Central memory CD4-positive, alpha-beta T cell (primary cell): ENCODE results near the gene ZFPM1.

Experiments
- DNase-seq: peaks from one replicate; pipeline ENCODE4 v3.0.0; 2022

The ZFPM1 gene

GRCh38 chr16:88452482-88453216 is 431 bp upstream of the ZFPM1 start:
- peak; percentile 97 for DNase-seq

DNA sequence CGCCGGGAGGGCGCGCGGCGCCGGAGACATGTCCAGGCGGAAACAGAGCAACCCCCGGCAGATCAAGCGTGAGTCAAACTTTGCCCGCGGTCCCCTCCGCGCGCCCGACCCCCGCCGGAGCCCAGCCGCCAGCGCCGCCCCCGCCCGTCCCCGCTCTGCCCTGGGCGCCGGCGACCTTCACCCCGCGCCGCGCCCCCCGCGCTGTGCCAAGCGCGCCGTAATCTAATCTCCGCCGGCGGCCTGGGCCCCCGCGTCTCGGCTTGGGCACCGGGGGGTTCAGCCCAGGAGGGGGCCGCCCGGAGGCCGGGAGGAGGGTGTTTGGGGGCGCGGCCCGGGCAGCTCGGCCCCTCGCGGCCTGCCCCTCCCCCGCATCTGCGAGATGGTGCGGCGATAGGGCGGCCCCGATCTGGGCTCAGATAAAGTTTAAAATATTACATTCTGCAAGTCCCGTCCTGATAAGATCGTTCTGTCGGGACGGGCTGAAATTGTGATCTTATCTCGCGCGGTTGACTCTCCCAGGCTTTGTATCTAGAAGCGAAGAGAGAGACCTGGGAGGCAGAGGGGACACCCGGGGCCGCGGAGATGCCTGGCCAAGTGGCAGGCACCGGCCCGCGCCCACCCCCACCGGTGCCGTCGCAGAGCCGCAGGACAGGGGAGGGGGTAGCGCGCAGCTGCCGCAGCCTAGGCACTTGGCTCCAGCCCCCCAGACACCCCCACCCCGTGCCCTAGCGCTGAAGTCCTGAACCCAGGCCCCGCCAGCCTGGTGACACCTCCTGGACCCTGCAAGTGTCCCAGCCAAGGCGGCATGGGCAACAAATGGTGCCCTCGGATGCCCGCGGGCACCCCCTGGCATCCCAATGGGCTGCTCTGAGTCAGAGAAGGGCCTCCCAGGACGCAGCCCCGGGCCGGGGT is 787 bp downstream of the ZFPM1 start:
- no peak for DNase-seq

DNA sequence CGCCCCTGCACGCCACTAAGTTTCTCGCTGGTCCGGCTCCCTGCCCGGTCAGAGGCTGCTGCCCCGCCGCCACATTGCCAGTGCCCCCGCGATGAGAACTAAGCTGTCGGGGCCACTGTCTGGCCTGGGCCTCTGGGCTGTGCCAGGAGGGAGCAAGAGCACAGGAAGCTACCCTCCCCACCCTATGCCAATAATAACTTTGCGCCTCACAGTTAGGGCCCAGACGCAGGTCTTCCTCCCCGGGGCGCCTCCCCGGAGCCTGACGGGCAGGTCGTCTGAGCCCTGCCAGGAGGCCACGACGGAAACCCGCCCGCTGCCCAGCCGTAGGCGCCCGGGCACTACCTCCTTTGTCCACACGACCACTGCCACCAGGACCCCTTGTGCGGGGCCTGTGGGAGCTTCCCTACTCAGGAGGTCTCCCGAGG is 1.5 kb downstream of the ZFPM1 start:
- DNase-seq, result no peak

GRCh38 chr16:88455610-88456355 is 2.7 kb downstream of the ZFPM1 start:
- DNase-seq, result peak; percentile 74

DNA sequence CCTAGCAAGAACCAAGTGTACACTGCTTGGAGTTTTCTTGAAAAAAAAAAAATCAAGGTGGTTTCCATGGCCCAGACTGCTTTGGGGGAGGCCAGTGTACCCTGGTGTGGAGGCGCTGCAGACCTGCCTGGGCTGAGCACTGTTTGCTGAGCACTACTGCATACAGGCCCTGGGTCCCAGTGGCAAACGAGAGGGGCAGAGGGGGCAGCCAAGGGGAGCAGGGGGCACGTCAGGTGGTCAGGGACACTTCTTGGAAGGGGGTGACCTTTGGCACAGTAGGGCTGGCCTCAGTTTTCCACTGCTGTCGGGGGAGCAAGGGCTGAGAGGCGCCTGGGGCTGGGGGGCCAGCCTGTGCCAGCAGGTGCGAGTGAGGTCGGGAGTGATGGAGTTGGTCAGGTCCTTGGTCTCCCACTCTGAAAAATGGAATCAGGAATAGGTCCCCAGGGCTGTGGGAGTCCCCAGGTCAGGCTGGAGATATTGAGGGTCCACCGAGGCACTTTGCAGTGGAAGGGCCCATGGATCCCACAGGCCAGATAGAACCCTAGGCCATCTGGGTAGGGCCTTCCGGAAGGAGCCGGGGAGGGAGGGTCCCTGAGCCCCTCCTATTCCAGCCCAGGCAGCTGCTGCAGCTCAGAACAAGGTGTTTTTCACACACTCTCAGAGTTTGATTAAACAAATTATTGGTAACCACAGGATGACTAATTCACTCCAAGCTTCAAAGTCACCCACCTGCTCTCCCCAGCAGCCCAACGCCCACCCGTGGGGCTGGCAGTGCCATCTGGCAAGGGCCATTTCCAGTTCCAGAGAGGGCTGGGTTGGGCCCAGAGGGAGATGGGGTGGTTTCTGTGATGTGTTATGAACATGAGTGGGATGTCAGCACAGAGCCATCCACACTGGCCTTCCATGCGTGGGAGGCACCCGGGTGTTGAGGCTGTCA is 3.5 kb downstream of the ZFPM1 start:
- no peak for DNase-seq

- DNase-seq, result no peak
Measured at GRCh38 chr16:88458039-88458772, 5.1 kb downstream of the ZFPM1 start.

- no peak for DNase-seq
Measured at GRCh38 chr16:88458773-88459235, 5.7 kb downstream of the ZFPM1 start.

GRCh38 chr16:88459366-88460073 is 6.4 kb downstream of the ZFPM1 start:
- no peak for DNase-seq

DNA sequence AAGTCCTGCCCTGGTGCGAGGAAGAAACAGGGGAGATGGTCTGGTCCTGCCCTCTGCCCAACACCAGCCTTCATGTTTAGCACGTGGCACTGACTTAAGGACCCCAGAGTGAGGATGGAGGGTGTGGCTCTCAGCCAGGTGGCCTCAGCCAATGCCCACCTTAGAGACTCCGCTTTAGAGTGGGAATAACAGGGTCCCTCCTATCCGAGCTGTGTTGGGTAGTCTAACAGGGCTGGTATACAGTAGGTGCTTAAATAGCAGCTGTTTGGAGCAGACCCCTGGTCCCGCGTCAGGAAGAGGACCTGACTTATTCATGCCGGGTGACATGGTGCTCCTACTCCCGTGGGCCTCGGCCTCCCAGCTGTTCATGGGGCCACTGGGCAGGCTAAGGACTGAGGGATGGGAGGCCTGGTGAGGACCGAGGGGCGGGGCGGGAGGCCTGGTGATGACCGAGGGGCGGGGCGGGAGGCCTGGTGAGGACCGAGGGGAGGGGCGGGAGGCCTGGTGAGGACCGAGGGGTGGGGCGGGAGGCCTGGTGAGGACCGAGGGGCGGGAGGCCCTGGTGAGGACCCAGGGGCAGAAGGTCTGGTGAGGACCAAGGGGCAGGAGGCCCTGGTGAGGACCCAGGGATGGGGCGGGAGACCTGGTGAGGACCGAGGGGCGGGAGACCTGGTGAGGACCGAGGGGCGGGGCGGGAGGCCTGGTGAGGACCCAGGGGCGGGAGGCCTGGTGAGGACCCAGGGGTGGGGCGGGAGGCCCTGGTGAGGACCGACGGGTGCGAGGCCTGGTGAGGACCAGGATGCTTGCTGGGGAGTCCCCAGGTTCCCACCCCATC is 7.6 kb downstream of the ZFPM1 start:
- DNase-seq, result no peak

GRCh38 chr16:88461331-88462269 is 8.5 kb downstream of the ZFPM1 start:
- no peak for DNase-seq

GRCh38 chr16:88462396-88462795 is 9.3 kb downstream of the ZFPM1 start:
- DNase-seq, result no peak

GRCh38 chr16:88463411-88463810 is 10.3 kb downstream of the ZFPM1 start:
- DNase-seq, result no peak

GRCh38 chr16:88464447-88465318 is 11.6 kb downstream of the ZFPM1 start:
- no peak for DNase-seq

DNA sequence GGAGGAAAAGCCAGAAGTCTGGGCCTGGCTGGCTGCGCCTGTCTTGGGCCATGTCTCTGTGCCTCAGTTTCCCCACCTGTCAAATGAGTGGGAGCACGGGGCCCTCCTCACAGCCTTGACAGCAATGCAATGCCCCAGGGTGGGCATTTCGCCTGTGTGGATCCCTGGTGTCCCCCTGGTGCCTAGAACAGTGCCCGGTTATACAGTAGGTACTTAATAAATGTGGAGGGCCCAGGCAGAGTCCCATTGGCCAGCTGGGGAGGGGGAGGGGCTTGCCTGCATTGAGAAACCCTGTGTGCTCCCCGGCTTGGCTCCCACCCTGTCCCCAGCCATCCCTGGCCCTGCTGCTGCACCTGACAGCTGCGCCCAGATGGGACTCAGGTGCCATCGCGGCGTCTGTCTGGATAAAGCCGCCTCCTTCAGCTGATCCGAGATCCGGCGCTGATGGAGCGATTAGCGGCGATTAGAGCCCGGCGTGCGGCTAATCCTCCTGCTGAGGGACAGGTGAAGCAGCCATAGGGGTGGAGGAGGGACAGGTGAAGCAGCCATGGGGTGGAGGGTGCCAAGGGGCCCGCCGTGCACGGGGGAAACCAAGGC is 12.4 kb downstream of the ZFPM1 start:
- no peak for DNase-seq

DNA sequence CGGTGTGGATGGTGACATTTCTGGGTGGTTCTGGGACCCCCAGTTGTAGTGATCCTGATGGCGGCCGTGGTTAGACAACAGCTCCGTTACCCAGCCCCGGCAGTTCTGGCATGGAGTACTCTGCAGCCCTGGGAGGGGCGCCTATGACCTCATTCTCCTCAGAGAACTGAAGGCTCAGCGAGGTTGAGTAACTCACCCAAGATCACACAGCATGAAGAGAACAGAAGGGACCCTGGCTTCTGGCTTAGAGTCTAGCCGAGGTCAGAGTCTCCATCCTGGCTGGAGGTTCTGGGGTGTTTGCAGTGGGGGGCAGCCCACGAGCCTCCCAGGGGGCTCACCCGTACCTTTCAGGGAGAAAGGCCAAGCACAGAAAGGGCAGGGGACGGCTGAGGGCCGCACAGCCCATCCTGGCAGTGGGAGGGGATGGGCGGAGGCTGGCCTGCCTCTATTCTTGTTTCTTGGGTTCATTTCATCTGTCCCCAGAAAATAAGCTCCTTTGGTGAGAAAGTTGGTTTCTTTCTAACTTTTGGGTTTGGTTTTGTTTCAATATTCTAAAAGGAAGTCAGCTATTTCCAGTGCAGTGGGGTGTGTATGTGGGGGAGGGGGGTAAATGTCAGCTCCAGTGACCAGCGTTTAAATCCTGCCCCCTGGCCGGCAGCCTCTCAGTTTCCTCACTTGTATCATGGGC is 13.2 kb downstream of the ZFPM1 start:
- no peak for DNase-seq

DNA sequence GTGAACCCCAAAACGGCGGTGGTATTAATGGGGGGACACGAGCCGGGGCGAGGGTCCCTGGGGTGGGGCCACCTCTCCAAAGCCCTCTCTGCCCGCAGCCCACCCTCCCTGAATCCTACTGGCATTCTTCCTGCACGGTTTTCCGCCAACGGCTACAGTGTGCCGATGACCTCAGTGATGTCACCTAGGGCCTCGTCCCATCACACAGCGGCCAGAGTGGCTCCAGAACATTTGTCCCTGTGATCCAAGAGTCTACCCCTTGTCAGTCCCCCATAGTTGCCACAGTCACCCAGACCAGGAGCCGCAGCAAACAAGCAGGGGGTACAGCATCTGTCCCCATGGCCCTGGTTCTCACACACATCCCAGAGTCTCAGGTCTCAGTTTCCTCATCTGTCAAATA is 13.9 kb downstream of the ZFPM1 start:
- DNase-seq, result no peak
